ENCODE results near the gene NKIRAS1.
"Not testable (repeated sequence)": the region's sequence is repeated elsewhere in the genome, so short reads cannot be mapped to it uniquely, and the experiment has no call there.

The NKIRAS1 gene

DNA sequence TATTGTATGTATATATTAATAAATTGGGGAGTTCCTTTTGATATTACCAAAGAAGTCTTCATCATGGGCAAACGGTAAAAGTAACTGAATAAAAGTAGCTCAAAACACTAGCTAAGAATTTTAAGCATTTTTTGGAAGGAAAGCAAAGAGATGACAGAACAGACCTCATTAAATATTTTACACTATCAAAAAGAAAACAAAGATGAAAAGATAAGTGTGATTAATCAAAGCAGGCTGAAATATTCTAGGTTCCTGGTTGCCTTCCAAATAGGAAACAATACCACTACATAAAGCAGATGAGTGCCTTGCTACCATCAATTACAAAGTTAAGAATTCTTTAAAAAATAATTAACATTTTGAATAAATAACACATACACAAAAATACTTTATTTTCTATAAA is 3.6 kb downstream of the NKIRAS1 start:
- peaks cover 18% of the 10 kb centered on the region for H3K79me2 ChIP-seq (ENCODE audit: insufficient read depth, low read length)

DNA sequence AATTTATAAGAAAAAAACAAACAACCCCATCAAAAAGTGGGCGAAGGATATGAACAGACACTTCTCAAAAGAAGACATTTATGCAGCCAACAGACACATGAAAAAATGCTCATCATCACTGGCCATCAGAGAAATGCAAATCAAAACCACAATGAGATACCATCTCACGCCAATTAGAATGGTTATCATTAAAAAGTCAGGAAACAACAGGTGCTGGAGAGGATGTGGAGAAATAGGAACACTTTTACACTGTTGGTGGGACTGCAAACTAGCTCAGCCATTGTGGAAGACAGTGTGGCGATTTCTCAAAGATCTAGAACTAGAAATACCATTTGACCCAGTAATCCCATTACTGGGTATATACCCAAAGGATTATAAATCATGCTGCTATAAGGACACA is 4.5 kb downstream of the NKIRAS1 start:
- H3K4me2 ChIP-seq (ENCODE audit: insufficient read depth, low read length); H3K9ac ChIP-seq (ENCODE audit: low read depth, low read length); H3K36me3 ChIP-seq (ENCODE audit: insufficient read depth, low read length); H2AFZ ChIP-seq (ENCODE audit: low read depth, low read length); ATAC-seq (ENCODE audit: insufficient read depth, low read depth); H3K9me3 ChIP-seq (ENCODE audit: insufficient read depth, low read length, severe bottlenecking); H3K27ac ChIP-seq (ENCODE audit: low read length); H3K79me2 ChIP-seq (ENCODE audit: insufficient read depth, low read length); DNase-seq; H3K27me3 ChIP-seq (ENCODE audit: insufficient read depth, low read length, poor library complexity); H4K20me1 ChIP-seq (ENCODE audit: insufficient read depth, low read length); H3K4me3 ChIP-seq (ENCODE audit: low read depth in 1 of 2, low read length in 2 of 2): not testable (repeated sequence)
- H3K4me1 ChIP-seq (ENCODE audit: insufficient read depth, low read length), result peaks cover 18% of the 10 kb centered on the region

More for the DNA sequence above, 3.6 kb downstream of the NKIRAS1 start:
- no peak overlapping the region for H3K4me2 ChIP-seq (ENCODE audit: insufficient read depth, low read length)
- H2AFZ ChIP-seq (ENCODE audit: low read depth, low read length), result no peak overlapping the region
- DNase-seq (no peak), ATAC-seq (ENCODE audit: insufficient read depth, low read depth) (no peak)
- no peaks in the 10 kb centered on the region for H3K9me3 ChIP-seq (ENCODE audit: insufficient read depth, low read length, severe bottlenecking)
- TF ChIP-seq, protein P1, sequence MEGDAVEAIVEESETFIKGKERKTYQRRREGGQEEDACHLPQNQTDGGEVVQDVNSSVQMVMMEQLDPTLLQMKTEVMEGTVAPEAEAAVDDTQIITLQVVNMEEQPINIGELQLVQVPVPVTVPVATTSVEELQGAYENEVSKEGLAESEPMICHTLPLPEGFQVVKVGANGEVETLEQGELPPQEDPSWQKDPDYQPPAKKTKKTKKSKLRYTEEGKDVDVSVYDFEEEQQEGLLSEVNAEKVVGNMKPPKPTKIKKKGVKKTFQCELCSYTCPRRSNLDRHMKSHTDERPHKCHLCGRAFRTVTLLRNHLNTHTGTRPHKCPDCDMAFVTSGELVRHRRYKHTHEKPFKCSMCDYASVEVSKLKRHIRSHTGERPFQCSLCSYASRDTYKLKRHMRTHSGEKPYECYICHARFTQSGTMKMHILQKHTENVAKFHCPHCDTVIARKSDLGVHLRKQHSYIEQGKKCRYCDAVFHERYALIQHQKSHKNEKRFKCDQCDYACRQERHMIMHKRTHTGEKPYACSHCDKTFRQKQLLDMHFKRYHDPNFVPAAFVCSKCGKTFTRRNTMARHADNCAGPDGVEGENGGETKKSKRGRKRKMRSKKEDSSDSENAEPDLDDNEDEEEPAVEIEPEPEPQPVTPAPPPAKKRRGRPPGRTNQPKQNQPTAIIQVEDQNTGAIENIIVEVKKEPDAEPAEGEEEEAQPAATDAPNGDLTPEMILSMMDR (IDR thresholded peaks at IDR 0.05; ENCODE audit: borderline replicate concordance, extremely low read depth, low read length, poor library complexity, severe bottlenecking), result no peak
- TF ChIP-seq EZH2 (IDR thresholded peaks at IDR 0.05; ENCODE audit: borderline replicate concordance, low read depth, low read length, severe bottlenecking), result no peak
- no peaks in the 10 kb centered on the region for H3K27me3 ChIP-seq (ENCODE audit: insufficient read depth, low read length, poor library complexity)
- H3K27ac ChIP-seq (ENCODE audit: low read length), result no peak overlapping the region
- H3K36me3 ChIP-seq (ENCODE audit: insufficient read depth, low read length), result peaks cover 15% of the 10 kb centered on the region
- H4K20me1 ChIP-seq (ENCODE audit: insufficient read depth, low read length), result peaks cover 9% of the 10 kb centered on the region
- no peak overlapping the region for H3K9ac ChIP-seq (ENCODE audit: low read depth, low read length)
- H3K4me1 ChIP-seq (ENCODE audit: insufficient read depth, low read length), result peaks cover 22% of the 10 kb centered on the region
- no peak overlapping the region for H3K4me3 ChIP-seq (ENCODE audit: low read depth in 1 of 2, low read length in 2 of 2)

DNA sequence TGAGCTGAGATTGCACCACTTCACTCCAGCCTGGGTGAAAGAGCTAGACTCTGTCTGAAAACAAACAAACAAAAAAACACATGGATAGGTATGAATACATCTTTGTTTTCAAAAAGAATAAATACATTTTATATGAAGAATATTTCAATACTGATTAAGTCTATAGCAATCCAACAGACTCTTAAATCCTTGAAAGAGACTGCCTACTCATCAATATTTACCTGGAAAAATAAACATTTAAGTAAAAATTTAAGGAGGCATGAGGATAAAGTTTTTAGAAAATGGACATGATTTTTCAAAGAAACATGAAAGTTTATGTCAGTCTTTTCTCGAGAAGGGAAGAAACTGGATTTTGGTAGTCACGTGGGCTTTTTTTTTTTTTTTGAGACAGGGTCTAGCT is 5.4 kb downstream of the NKIRAS1 start:
- Histone ChIP-seq H3K4me2 (ENCODE audit: insufficient read depth, low read length) (no peak overlapping the region), H2AFZ (ENCODE audit: low read depth, low read length) (no peak overlapping the region), H3K36me3 (ENCODE audit: insufficient read depth, low read length) (peaks cover 6% of the 10 kb centered on the region; the same call in 1 of the 2 replicates), H4K20me1 (ENCODE audit: insufficient read depth, low read length) (no peaks in the 10 kb centered on the region), H3K27ac (ENCODE audit: low read length) (no peak overlapping the region), H3K4me3 (ENCODE audit: low read depth in 1 of 2, low read length in 2 of 2) (no peak overlapping the region), H3K79me2 (ENCODE audit: insufficient read depth, low read length) (peaks cover 5% of the 10 kb centered on the region; the same call in 1 of the 2 replicates), H3K9ac (ENCODE audit: low read depth, low read length) (no peak overlapping the region), H3K9me3 (ENCODE audit: insufficient read depth, low read length, severe bottlenecking) (no peaks in the 10 kb centered on the region), H3K27me3 (ENCODE audit: insufficient read depth, low read length, poor library complexity) (no peaks in the 10 kb centered on the region), H3K4me1 (ENCODE audit: insufficient read depth, low read length) (peaks cover 17% of the 10 kb centered on the region)
- no peak for DNase-seq
- ATAC-seq (ENCODE audit: insufficient read depth, low read depth), result no peak
- no peak for TF ChIP-seq EZH2 (IDR thresholded peaks at IDR 0.05; ENCODE audit: borderline replicate concordance, low read depth, low read length, severe bottlenecking)

DNA sequence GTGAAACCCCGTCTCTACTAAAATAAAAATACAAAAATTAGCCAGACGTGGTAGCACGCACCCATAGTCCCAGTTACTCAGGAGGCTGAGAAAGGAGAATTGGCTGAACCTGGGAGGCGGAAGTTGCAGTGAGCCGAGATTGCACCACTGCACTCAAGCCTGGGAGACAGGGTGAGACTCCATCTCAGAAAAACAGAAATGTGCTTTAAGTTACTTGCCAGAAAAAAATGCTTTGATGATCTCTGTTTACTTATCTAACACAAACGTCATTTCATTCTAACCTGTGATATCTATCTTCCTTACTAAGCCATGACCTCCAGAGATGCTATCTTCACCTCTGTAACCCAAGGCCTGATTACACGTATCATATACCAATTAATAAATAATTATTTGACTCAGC is 7.4 kb downstream of the NKIRAS1 start:
- no peaks in the 10 kb centered on the region for H3K79me2 ChIP-seq (ENCODE audit: insufficient read depth, low read length)
- no peak overlapping the region for H3K4me2 ChIP-seq (ENCODE audit: insufficient read depth, low read length)
- H3K4me1 ChIP-seq (ENCODE audit: insufficient read depth, low read length), result no peaks in the 10 kb centered on the region
- no peak overlapping the region for H2AFZ ChIP-seq (ENCODE audit: low read depth, low read length)
- no peak overlapping the region for H3K4me3 ChIP-seq (ENCODE audit: low read depth in 1 of 2, low read length in 2 of 2)
- no peaks in the 10 kb centered on the region for H4K20me1 ChIP-seq (ENCODE audit: insufficient read depth, low read length)
- H3K36me3 ChIP-seq (ENCODE audit: insufficient read depth, low read length), result peaks cover 6% of the 10 kb centered on the region; the same call in 1 of the 2 replicates
- no peak overlapping the region for H3K9ac ChIP-seq (ENCODE audit: low read depth, low read length)
- TF ChIP-seq, protein P1 (IDR thresholded peaks at IDR 0.05; ENCODE audit: borderline replicate concordance, extremely low read depth, low read length, poor library complexity, severe bottlenecking), result no peak
- TF ChIP-seq EZH2 (IDR thresholded peaks at IDR 0.05; ENCODE audit: borderline replicate concordance, low read depth, low read length, severe bottlenecking), result no peak
- H3K27ac ChIP-seq (ENCODE audit: low read length), result no peak overlapping the region
- ATAC-seq (ENCODE audit: insufficient read depth, low read depth) (no peak), DNase-seq (no peak)
- H3K27me3 ChIP-seq (ENCODE audit: insufficient read depth, low read length, poor library complexity), result no peaks in the 10 kb centered on the region
- no peaks in the 10 kb centered on the region for H3K9me3 ChIP-seq (ENCODE audit: insufficient read depth, low read length, severe bottlenecking)
